Endometrial microvascular endothelial cells (primary cell): ENCODE results near the gene MGAT1. TPM values are rescaled to one million over a fixed set of nuclear protein-coding genes. Genes with fewer than 3 reads are reported as not detected.

Experiments used
- in situ Hi-C: cut with HindIII; loops from 2 replicates; pipeline ENCODE4 v1.10.0; 2017; ENCODE audit warnings: low sequenced_read_pairs, low pct_unique_long_range_greater_than_20kb; ENCODE audit errors: inconsistent ontology term
- total RNA-seq: library from RNA; depleted of rRNA; stranded (reverse); fragments of >200 nt; gene quantifications from one replicate; pipeline ENCODE4 v1.2.3, GENCODE V29; 2015; ENCODE audit errors: inconsistent ontology term

Gene MGAT1
- total RNA-seq, 1 donor from 2014 or later: 146 TPM

DNA sequence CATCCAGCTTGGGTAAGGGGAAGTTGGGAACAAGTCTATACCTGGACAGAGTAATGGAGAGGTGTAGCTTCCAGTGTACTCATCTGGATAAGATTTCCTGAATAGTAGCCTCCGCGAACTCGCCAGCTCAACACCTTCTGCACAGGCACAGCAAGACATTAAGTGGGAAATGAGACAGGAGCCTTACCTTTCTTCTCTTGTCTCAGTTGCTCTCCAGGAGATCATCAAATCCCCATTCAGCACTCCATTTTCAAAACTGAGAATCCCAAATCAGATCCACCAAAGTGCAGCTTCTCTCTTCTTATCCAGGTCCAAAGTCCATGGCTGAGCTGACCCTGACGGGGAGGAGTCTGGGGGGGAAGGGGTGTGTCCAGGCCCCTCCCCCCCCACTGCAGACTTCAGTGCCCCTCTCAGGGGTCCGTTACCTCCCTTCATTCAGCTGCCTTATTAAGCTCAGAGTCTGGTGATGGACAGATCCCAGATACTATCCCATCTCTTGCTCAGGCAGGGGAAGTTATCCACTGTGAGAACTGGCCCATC is 5.9 kb upstream of the MGAT1 start:
- in situ Hi-C loops: no loop called here

- in situ Hi-C loops: no loop called here
Observed at GRCh38 chr5:180807654-180808414, 5.2 kb upstream of the MGAT1 start.

GRCh38 chr5:180807046-180807445 is 4.4 kb upstream of the MGAT1 start:
- in situ Hi-C loops: no loop called here

GRCh38 chr5:180806351-180807011 is 3.9 kb upstream of the MGAT1 start:
- in situ Hi-C loops: no loop called here

GRCh38 chr5:180804129-180804618 is 1.6 kb upstream of the MGAT1 start:
- in situ Hi-C loops: loop anchor here (5.0 kb wide), 1 partner anchor 33 kb away; no protein-coding TSS in a partner anchor

- in situ Hi-C loops: loop anchor here (5.0 kb wide), 1 partner anchor 34 kb away; no protein-coding TSS in a partner anchor
Observed at GRCh38 chr5:180803181-180804128, 849 bp upstream of the MGAT1 start.

DNA sequence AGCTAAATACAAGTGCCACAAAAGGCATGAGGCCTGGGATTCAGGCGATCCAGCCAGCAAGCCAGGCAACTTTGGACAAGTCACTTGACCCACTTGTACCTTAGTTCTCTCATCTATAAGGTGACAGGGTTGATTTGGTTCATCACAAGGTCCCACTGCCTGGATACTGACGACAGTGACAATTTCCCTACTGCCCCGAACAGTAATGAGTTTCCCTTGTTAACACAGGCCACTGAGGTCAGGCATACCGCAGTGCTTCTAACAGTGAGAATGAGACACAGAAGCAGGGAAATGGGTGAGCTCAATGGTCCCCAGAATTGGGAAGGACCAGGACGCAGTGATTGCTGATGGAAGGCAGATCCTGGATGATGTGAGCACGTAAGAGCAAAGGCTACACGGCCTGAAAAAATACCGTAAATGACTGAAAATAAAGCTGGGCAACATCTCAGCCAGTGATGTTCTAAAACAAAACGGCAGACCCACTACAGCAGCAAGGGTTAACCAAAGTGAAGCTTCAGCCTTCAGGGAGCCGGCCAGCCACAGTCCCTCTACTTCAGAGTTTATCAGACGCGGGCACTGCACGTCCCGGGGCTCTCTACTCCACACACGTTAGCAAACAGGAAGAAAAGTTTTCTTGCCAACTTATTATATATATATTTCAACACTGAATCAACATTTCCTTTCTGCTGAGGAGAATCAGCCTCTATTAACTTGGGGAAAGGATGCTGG is 846 bp downstream of the MGAT1 start:
- in situ Hi-C loops: loop anchor here (5.0 kb wide), 1 partner anchor 36 kb away; no protein-coding TSS in a partner anchor

GRCh38 chr5:180799902-180800801 is 2.5 kb downstream of the MGAT1 start:
- in situ Hi-C loops: loop anchor here (5.0 kb wide), 1 partner anchor 37 kb away; no protein-coding TSS in a partner anchor

DNA sequence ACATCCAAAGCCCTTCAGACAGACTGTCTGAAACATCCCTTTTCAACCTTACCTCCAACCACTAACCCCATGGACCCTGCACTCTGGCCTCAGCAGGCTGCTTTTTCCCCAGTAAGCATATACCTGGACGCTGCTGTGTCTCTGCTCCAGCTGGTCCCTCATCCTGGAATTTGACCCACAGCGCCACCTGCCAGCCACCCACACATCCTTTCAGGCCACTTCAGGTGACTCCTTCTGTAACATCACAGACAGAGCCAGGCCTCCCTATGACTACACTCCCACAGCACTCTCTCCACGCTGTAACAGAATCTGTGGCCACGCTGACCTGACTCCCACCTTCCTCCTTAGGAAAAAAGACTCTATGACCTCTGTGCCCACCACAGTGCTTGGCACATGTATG is 3.4 kb downstream of the MGAT1 start:
- in situ Hi-C loops: no loop called here

GRCh38 chr5:180798193-180798592 is 4.4 kb downstream of the MGAT1 start:
- in situ Hi-C loops: no loop called here

DNA sequence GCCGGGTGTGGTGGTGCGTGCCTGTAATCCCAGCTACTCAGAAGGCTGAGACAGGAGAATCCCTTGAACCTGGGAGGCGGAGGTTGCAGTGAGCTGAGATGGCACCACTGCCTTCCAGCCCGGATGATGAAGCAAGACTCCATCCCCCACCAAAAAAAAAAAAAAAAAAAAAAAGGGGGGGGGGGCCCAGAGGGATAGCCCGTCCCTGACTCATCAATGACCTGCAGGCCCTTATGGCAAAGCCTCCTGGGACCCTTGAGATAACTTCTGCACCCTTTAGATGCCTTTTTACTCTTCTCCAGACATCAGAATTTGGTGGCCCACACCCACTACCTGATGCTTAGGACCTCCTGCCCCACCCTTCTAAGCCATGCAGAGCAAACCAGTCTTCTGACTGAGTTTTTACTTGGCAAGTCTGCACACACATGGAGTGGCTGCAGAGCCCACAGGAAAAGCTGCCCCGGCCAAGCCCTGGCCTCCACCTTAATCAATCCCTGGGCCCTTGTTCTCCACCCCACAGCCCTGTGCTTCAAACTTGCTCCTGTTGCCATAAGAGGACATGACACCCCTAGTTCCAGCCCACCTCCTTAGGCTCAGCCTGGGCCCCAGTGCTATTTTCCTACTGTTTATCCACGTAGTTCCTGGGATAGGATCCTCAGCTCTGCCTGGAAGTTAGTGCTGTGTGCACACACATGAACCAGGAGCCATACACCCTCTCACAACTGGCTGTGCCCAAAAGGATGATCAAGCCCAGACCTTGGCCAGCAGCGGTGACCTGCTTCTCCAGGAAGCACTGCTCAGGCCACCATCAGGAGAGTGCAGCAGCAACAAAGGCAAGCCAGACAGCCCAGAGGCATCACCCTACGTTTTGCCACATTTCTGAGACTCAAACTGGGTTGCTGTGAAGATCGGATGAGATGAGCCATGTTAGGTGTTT is 5.1 kb downstream of the MGAT1 start:
- in situ Hi-C loops: no loop called here

GRCh38 chr5:180795771-180796313 is 6.8 kb downstream of the MGAT1 start:
- in situ Hi-C loops: no loop called here

GRCh38 chr5:180792965-180793287 is 9.7 kb downstream of the MGAT1 start:
- in situ Hi-C loops: no loop called here

- in situ Hi-C loops: no loop called here
Observed at GRCh38 chr5:180792287-180792964, 10.2 kb downstream of the MGAT1 start.

GRCh38 chr5:180791611-180792213 is 10.9 kb downstream of the MGAT1 start:
- in situ Hi-C loops: no loop called here
